ENCODE data around the gene TMEM141. TPM values are rescaled to one million over a fixed set of nuclear protein-coding genes. Genes with fewer than 3 reads are reported as not detected.
A peak's percentile ranks its signal among the peaks of the same experiment; 100 is the strongest.
"Not testable (repeated sequence)": the region's sequence is repeated elsewhere in the genome, so short reads cannot be mapped to it uniquely, and the experiment has no call there.

TMEM141 gene
- polyA plus RNA-seq, 1 donor (not counting 4 experiments of a cell fraction or from before 2014, with no cell fraction given): 85.5 TPM

- Histone ChIP-seq H2AFZ (ENCODE audit: control insufficient read depth, low read length) (peak overlapping the region; percentile 22), H3K4me1 (ENCODE audit: control insufficient read depth, extremely low read depth, insufficient read depth, low read length) (peaks cover 19% of the 10 kb centered on the region), H3K27ac (ENCODE audit: control insufficient read depth, insufficient read depth, low read length) (no peak overlapping the region), H3K27me3 (ENCODE audit: control insufficient read depth, extremely low read depth, insufficient read depth, low read length) (peaks cover 29% of the 10 kb centered on the region), H3K9me3 (ENCODE audit: control insufficient read depth, low read depth, low read length) (no peaks in the 10 kb centered on the region), H3K79me2 (ENCODE audit: control insufficient read depth, insufficient read depth, low read length) (no peaks in the 10 kb centered on the region), H3K9ac (ENCODE audit: control insufficient read depth, extremely low read depth, insufficient read depth, low read length) (no peak overlapping the region), H3K36me3 (ENCODE audit: control insufficient read depth in 2 of 2, extremely low read depth in 1 of 2, insufficient read depth in 2 of 2, low read length in 2 of 2) (no peaks in the 10 kb centered on the region), H3K9me1 (ENCODE audit: control insufficient read depth, extremely low read depth, insufficient read depth, low read length) (no peaks in the 10 kb centered on the region), H3K4me3 (ENCODE audit: control insufficient read depth in 2 of 3, extremely low read depth in 1 of 3, insufficient read depth in 2 of 3, low read depth in 1 of 3, low read length in 3 of 3) (peak overlapping the region; percentile 19 to 42 (median 27)), H3K4me2 (ENCODE audit: control insufficient read depth, extremely low read depth, insufficient read depth, low read depth, low read length) (peak overlapping the region; percentile 66), H4K20me1 (ENCODE audit: control insufficient read depth, extremely low read depth, insufficient read depth, low read length) (no peaks in the 10 kb centered on the region)
- DNase-seq (ENCODE audit: low read depth, low spot score): peak; percentile 50
- TF ChIP-seq, protein P1, sequence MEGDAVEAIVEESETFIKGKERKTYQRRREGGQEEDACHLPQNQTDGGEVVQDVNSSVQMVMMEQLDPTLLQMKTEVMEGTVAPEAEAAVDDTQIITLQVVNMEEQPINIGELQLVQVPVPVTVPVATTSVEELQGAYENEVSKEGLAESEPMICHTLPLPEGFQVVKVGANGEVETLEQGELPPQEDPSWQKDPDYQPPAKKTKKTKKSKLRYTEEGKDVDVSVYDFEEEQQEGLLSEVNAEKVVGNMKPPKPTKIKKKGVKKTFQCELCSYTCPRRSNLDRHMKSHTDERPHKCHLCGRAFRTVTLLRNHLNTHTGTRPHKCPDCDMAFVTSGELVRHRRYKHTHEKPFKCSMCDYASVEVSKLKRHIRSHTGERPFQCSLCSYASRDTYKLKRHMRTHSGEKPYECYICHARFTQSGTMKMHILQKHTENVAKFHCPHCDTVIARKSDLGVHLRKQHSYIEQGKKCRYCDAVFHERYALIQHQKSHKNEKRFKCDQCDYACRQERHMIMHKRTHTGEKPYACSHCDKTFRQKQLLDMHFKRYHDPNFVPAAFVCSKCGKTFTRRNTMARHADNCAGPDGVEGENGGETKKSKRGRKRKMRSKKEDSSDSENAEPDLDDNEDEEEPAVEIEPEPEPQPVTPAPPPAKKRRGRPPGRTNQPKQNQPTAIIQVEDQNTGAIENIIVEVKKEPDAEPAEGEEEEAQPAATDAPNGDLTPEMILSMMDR (optimal IDR thresholded peaks at IDR 0.05 in 1 of 3, IDR thresholded peaks at IDR 0.05 in 1 of 3, conservative IDR thresholded peaks at IDR 0.05 in 1 of 3; ENCODE audit: extremely low read depth in 1 of 3, insufficient read depth in 2 of 3, low read length in 3 of 3): peak in 1 of 3 experiments; percentile 1
- TF ChIP-seq EZH2 (IDR thresholded peaks at IDR 0.05; ENCODE audit: low read length): no peak
- dilution Hi-C loops (cut with MboI; ENCODE audit: extremely low pct_ligation_motif_present, low sequenced_read_pairs): loop anchor here (25.0 kb wide), 1 partner anchor 137 kb away; the partner anchor contains the start of genes C8G and FBXW5
- no peak for FAIRE-seq
Observed at GRCh38 chr9:136799854-136800657, 8.9 kb downstream of the TMEM141 start.

GRCh38 chr9:136802321-136802720 lies 11.2 kb downstream of the TMEM141 start:
- H3K27me3 ChIP-seq (ENCODE audit: control insufficient read depth, extremely low read depth, insufficient read depth, low read length): peaks cover 16% of the 10 kb centered on the region
- dilution Hi-C loops (cut with MboI; ENCODE audit: extremely low pct_ligation_motif_present, low sequenced_read_pairs): loop anchor here (25.0 kb wide), 1 partner anchor 135 kb away; the partner anchor contains the start of genes C8G and FBXW5

GRCh38 chr9:136803009-136803550 lies 11.9 kb downstream of the TMEM141 start:
- not testable (repeated sequence) for H4K20me1 ChIP-seq (ENCODE audit: control insufficient read depth, extremely low read depth, insufficient read depth, low read length); H3K27ac ChIP-seq (ENCODE audit: control insufficient read depth, insufficient read depth, low read length); H3K4me3 ChIP-seq (ENCODE audit: control insufficient read depth in 2 of 3, extremely low read depth in 1 of 3, insufficient read depth in 2 of 3, low read depth in 1 of 3, low read length in 3 of 3); H3K79me2 ChIP-seq (ENCODE audit: control insufficient read depth, insufficient read depth, low read length); H3K9ac ChIP-seq (ENCODE audit: control insufficient read depth, extremely low read depth, insufficient read depth, low read length); H3K4me2 ChIP-seq (ENCODE audit: control insufficient read depth, extremely low read depth, insufficient read depth, low read depth, low read length); H3K9me1 ChIP-seq (ENCODE audit: control insufficient read depth, extremely low read depth, insufficient read depth, low read length); DNase-seq (ENCODE audit: low read depth, low spot score); FAIRE-seq; H2AFZ ChIP-seq (ENCODE audit: control insufficient read depth, low read length); H3K9me3 ChIP-seq (ENCODE audit: control insufficient read depth, low read depth, low read length); H3K36me3 ChIP-seq (ENCODE audit: control insufficient read depth in 2 of 2, extremely low read depth in 1 of 2, insufficient read depth in 2 of 2, low read length in 2 of 2)
- Histone ChIP-seq H3K27me3 (ENCODE audit: control insufficient read depth, extremely low read depth, insufficient read depth, low read length) (peaks cover 16% of the 10 kb centered on the region), H3K4me1 (ENCODE audit: control insufficient read depth, extremely low read depth, insufficient read depth, low read length) (peaks cover 26% of the 10 kb centered on the region)
- dilution Hi-C loops (cut with MboI; ENCODE audit: extremely low pct_ligation_motif_present, low sequenced_read_pairs): loop anchor here (25.0 kb wide), 1 partner anchor 134 kb away; the partner anchor contains the start of genes C8G and FBXW5

More at GRCh38 chr9:136802321-136802720, 11.2 kb downstream of the TMEM141 start:
- no peak overlapping the region for H3K27ac ChIP-seq (ENCODE audit: control insufficient read depth, insufficient read depth, low read length)
- H3K4me1 ChIP-seq (ENCODE audit: control insufficient read depth, extremely low read depth, insufficient read depth, low read length): peaks cover 26% of the 10 kb centered on the region
- FAIRE-seq: no peak
- H3K9me1 ChIP-seq (ENCODE audit: control insufficient read depth, extremely low read depth, insufficient read depth, low read length): no peaks in the 10 kb centered on the region
- no peak for TF ChIP-seq EZH2 (IDR thresholded peaks at IDR 0.05; ENCODE audit: low read length)
- TF ChIP-seq, protein P1 (optimal IDR thresholded peaks at IDR 0.05 in 1 of 3, IDR thresholded peaks at IDR 0.05 in 1 of 3, conservative IDR thresholded peaks at IDR 0.05 in 1 of 3; ENCODE audit: extremely low read depth in 1 of 3, insufficient read depth in 2 of 3, low read length in 3 of 3): no peak
- no peak overlapping the region for H2AFZ ChIP-seq (ENCODE audit: control insufficient read depth, low read length)
- H3K36me3 ChIP-seq (ENCODE audit: control insufficient read depth in 2 of 2, extremely low read depth in 1 of 2, insufficient read depth in 2 of 2, low read length in 2 of 2): no peaks in the 10 kb centered on the region
- no peak overlapping the region for H3K4me3 ChIP-seq (ENCODE audit: control insufficient read depth in 2 of 3, extremely low read depth in 1 of 3, insufficient read depth in 2 of 3, low read depth in 1 of 3, low read length in 3 of 3)
- no peaks in the 10 kb centered on the region for H3K79me2 ChIP-seq (ENCODE audit: control insufficient read depth, insufficient read depth, low read length)
- no peak overlapping the region for H3K4me2 ChIP-seq (ENCODE audit: control insufficient read depth, extremely low read depth, insufficient read depth, low read depth, low read length)
- no peak for DNase-seq (ENCODE audit: low read depth, low spot score)
- H4K20me1 ChIP-seq (ENCODE audit: control insufficient read depth, extremely low read depth, insufficient read depth, low read length): no peaks in the 10 kb centered on the region
- H3K9ac ChIP-seq (ENCODE audit: control insufficient read depth, extremely low read depth, insufficient read depth, low read length): no peak overlapping the region
- H3K9me3 ChIP-seq (ENCODE audit: control insufficient read depth, low read depth, low read length): no peaks in the 10 kb centered on the region
